Measurements from ENCODE around the gene ERGIC1. TPM values are rescaled to one million over a fixed set of nuclear protein-coding genes. Genes with fewer than 3 reads are reported as not detected.

Gene ERGIC1
- total and polyA plus RNA-seq, 2 of the 8 experiments (the other 6 are each of a cell fraction or from before 2014, with no cell fraction given): 95.3 to 106 TPM

- peaks cover 5 to 37% of the 10 kb centered on the region in 2 experiments for H3K79me2 ChIP-seq (ENCODE audit: control insufficient read depth in 1 of 2, insufficient read depth in 2 of 2, low read length in 2 of 2)
- TF ChIP-seq CHD1 (IDR thresholded peaks at IDR 0.05; ENCODE audit: low read depth, low read length) (no peak), CBX8 (IDR thresholded peaks at IDR 0.05; ENCODE audit: borderline replicate concordance, low read depth, low read length) (no peak), GTF2F1 (IDR thresholded peaks at IDR 0.05; ENCODE audit: borderline replicate concordance, low read depth, low read length) (no peak), POLR2A (IDR thresholded peaks at IDR 0.05; ENCODE audit: control extremely low read depth in 1 of 2, low read depth in 2 of 2, low read length in 2 of 2) (peak in 1 of 2 experiments; percentile 50), SP2 (IDR thresholded peaks at IDR 0.05; ENCODE audit: low read length) (no peak), TBP (IDR thresholded peaks at IDR 0.05; ENCODE audit: low read depth, low read length) (no peak; the same call in 1 of the 2 replicates), EGR1 (IDR thresholded peaks at IDR 0.05; ENCODE audit: borderline replicate concordance, low read depth, low read length) (no peak), SUZ12 (IDR thresholded peaks at IDR 0.05; ENCODE audit: low read length) (no peak), KDM4A (IDR thresholded peaks at IDR 0.05; ENCODE audit: low read depth, low read length, severe bottlenecking) (no peak), TAF7 (optimal IDR thresholded peaks at IDR 0.05; ENCODE audit: borderline replicate concordance, low read depth, low read length) (no peak), ATF3 (IDR thresholded peaks at IDR 0.05; ENCODE audit: insufficient read depth, low read depth, low read length) (no peak)
Measured at GRCh38 chr5:172984244-172984953, 150.3 kb downstream of the ERGIC1 start.

More at GRCh38 chr5:172984244-172984953, 150.3 kb downstream of the ERGIC1 start:
- Histone ChIP-seq H4K91ac (replicated peaks; ENCODE audit: insufficient read length, low read length) (no peak overlapping the region), H3K4me2 (ENCODE audit: insufficient read depth in 1 of 2, low read depth in 2 of 2, low read length in 2 of 2) (peak overlapping the region; percentile 57 to 72), H3K14ac (ENCODE audit: insufficient read length) (no peak overlapping the region), H3K23ac (ENCODE audit: insufficient read length) (no peak overlapping the region), H4K20me1 (replicated peaks in 1 of 2; ENCODE audit: control insufficient read depth in 1 of 2, insufficient read depth in 2 of 2, low read length in 2 of 2) (peaks cover 2% of the 10 kb centered on the region in 2 experiments), H3K4me1 (replicated peaks in 1 of 4; ENCODE audit: control insufficient read depth in 3 of 4, insufficient read depth in 4 of 4, low read length in 3 of 4) (peaks cover 0 to 2% (median 0%) of the 10 kb centered on the region in 4 experiments; a peak in 4 of 7 replicates), H3K9me3 (ENCODE audit: insufficient read depth in 2 of 2, low read depth in 1 of 2, low read length in 1 of 2) (no peaks in the 10 kb centered on the region), H2BK5ac (ENCODE audit: low read depth, low read length) (peak overlapping the region; percentile 91; the same call in 1 of the 2 replicates), H4K8ac (ENCODE audit: extremely low read depth, insufficient read depth, low read length) (peak overlapping the region; percentile 97; the same call in 1 of the 2 replicates), H3K9ac (replicated peaks in 1 of 4; ENCODE audit: extremely low read depth in 1 of 4, low read depth in 3 of 4, low read length in 3 of 4) (peak overlapping the region; percentile 62 to 89 (median 84)), H2BK12ac (ENCODE audit: low read depth, low read length) (peak overlapping the region; percentile 68; the same call in 1 of the 2 replicates), H2AFZ (ENCODE audit: low read length) (0 out of 2 replicates have a peak overlapping the region, but pooled peaks have one; percentile 27), H3K79me1 (ENCODE audit: low read depth, low read length) (no peaks in the 10 kb centered on the region), H3K4ac (replicated peaks; ENCODE audit: insufficient read length, low read depth, low read length) (no peak overlapping the region), H4K5ac (ENCODE audit: insufficient read length, low read depth, low read length) (peak overlapping the region; percentile 44), H3K56ac (replicated peaks; ENCODE audit: insufficient read length, low read depth, low read length) (no peak overlapping the region), H3K23me2 (ENCODE audit: low read depth, low read length) (peaks cover 3% of the 10 kb centered on the region; the same call in 1 of the 2 replicates), H3K4me3 (ENCODE audit: extremely low read depth in 1 of 4, insufficient read depth in 2 of 4, low read depth in 3 of 4, low read length in 4 of 4) (peak overlapping the region; percentile 77 to 92 (median 88)), H3K27ac (ENCODE audit: low read depth, low read length) (peak overlapping the region; percentile 80), H3K36me3 (ENCODE audit: control insufficient read depth in 2 of 4, insufficient read depth in 4 of 4, low read length in 3 of 4) (peaks cover 0 to 7% (median 1%) of the 10 kb centered on the region in 4 experiments; a peak in 2 of 8 replicates), H3K27me3 (replicated peaks in 1 of 4; ENCODE audit: control insufficient read depth in 3 of 4, extremely low read depth in 1 of 4, insufficient read depth in 3 of 4, low read length in 3 of 4) (no peaks in the 10 kb centered on the region), H2BK20ac (ENCODE audit: low read length) (no peak overlapping the region), H2AK5ac (ENCODE audit: low read depth, low read length) (peak overlapping the region; percentile 3; the same call in 1 of the 2 replicates), H2BK15ac (ENCODE audit: low read length) (no peak overlapping the region), H3K18ac (ENCODE audit: extremely low read depth, low read length) (peak overlapping the region; percentile 80; the same call in 1 of the 2 replicates), H2BK120ac (replicated peaks; ENCODE audit: low read depth, low read length) (no peak overlapping the region)
- DNase-seq (ENCODE audit: low read depth in 1 of 2, low spot score in 2 of 2) (peak; percentile 38 to 62), FAIRE-seq (no peak)
- ChIA-PET POLR2A (ENCODE audit: partially characterized antibody) (interaction anchor here (0.8 to 2.1 kb wide), 17 partner anchors 10 to 334 kb away, joined by 3 to 12 read pairs (median 4); partner anchors contain the start of genes BNIP1 and RPL26L1), CTCF (ENCODE audit: partially characterized antibody) (interaction anchor here (0.7 to 1.8 kb wide), 20 partner anchors 11 to 869 kb away, joined by 3 to 6 read pairs (median 3); partner anchors contain the start of gene BNIP1)
- WGBS, 2 experiments (ENCODE audit: extremely low coverage in 1 of 2, insufficient coverage in 1 of 2, insufficient read length in 1 of 2, insufficient replicate concordance in 2 of 2, low coverage in 1 of 2, low lambda C conversion rate in 2 of 2, missing lambda C conversion rate in 1 of 2): 8% methylated on average over 15 of the region's 15 CpGs; no CpG with 5 or more reads in 1 of the 2 experiments
